ENCODE results near the gene STRADB.
"Not testable (repeated sequence)": the region's sequence is repeated elsewhere in the genome, so short reads cannot be mapped to it uniquely, and the experiment has no call there.

STRADB gene

GRCh38 chr2:201451292-201452057, at the start of gene STRADB, which contains the start of gene TRAK2:
TSS of gene STRADB (plus strand) at chr2:201451740. CDS start at chr2:201454841, 3,101 bp downstream.
TSS of gene TRAK2 (minus strand) at chr2:201451458. CDS start at chr2:201420507, 30,951 bp downstream.
- DNase-seq (ENCODE audit: low read depth), result peak; percentile 82
- peak within 1 kb of the TSS; percentile 83 for H3K4me3 ChIP-seq (ENCODE audit: low read depth, low read length)

GRCh38 chr2:201401815-201402214, 49.7 kb upstream of the STRADB start:
- no peak for DNase-seq (ENCODE audit: low read depth)
- H3K4me3 ChIP-seq (ENCODE audit: low read depth, low read length), result no peak overlapping the region

GRCh38 chr2:201402651-201403562, 48.6 kb upstream of the STRADB start:
- H3K4me3 ChIP-seq (ENCODE audit: low read depth, low read length), result no peak overlapping the region
- no peak for DNase-seq (ENCODE audit: low read depth)

GRCh38 chr2:201403880-201404279, 47.7 kb upstream of the STRADB start:
- no peak overlapping the region for H3K4me3 ChIP-seq (ENCODE audit: low read depth, low read length)
- no peak for DNase-seq (ENCODE audit: low read depth)

GRCh38 chr2:201404699-201405280, 46.8 kb upstream of the STRADB start:
- no peak overlapping the region for H3K4me3 ChIP-seq (ENCODE audit: low read depth, low read length)
- no peak for DNase-seq (ENCODE audit: low read depth)

GRCh38 chr2:201406077-201406662, 45.4 kb upstream of the STRADB start:
- peak; percentile 71 for DNase-seq (ENCODE audit: low read depth)
- H3K4me3 ChIP-seq (ENCODE audit: low read depth, low read length), result peak overlapping the region; percentile 35

- peak overlapping the region; percentile 35 for H3K4me3 ChIP-seq (ENCODE audit: low read depth, low read length)
- no peak for DNase-seq (ENCODE audit: low read depth)
Measured at GRCh38 chr2:201407265-201407664, 44.3 kb upstream of the STRADB start.

GRCh38 chr2:201408931-201409330, 42.6 kb upstream of the STRADB start:
- no peak for DNase-seq (ENCODE audit: low read depth)
- no peak overlapping the region for H3K4me3 ChIP-seq (ENCODE audit: low read depth, low read length)

- H3K4me3 ChIP-seq (ENCODE audit: low read depth, low read length), result no peak overlapping the region
- peak; percentile 78 for DNase-seq (ENCODE audit: low read depth)
Measured at GRCh38 chr2:201411421-201411820, 40.1 kb upstream of the STRADB start.

- no peak for DNase-seq (ENCODE audit: low read depth)
- no peak overlapping the region for H3K4me3 ChIP-seq (ENCODE audit: low read depth, low read length)
Measured at GRCh38 chr2:201413143-201413542, 38.4 kb upstream of the STRADB start.

- no peak overlapping the region for H3K4me3 ChIP-seq (ENCODE audit: low read depth, low read length)
- DNase-seq (ENCODE audit: low read depth), result no peak
Measured at GRCh38 chr2:201413552-201413951, 38.0 kb upstream of the STRADB start.

GRCh38 chr2:201414099-201415023, 37.2 kb upstream of the STRADB start:
- no peak overlapping the region for H3K4me3 ChIP-seq (ENCODE audit: low read depth, low read length)
- no peak for DNase-seq (ENCODE audit: low read depth)

- no peak overlapping the region for H3K4me3 ChIP-seq (ENCODE audit: low read depth, low read length)
- no peak for DNase-seq (ENCODE audit: low read depth)
Measured at GRCh38 chr2:201415149-201415548, 36.4 kb upstream of the STRADB start.

GRCh38 chr2:201419057-201419635, 32.4 kb upstream of the STRADB start:
- DNase-seq (ENCODE audit: low read depth), result no peak
- H3K4me3 ChIP-seq (ENCODE audit: low read depth, low read length), result no peak overlapping the region

- no peak for DNase-seq (ENCODE audit: low read depth)
- no peak overlapping the region for H3K4me3 ChIP-seq (ENCODE audit: low read depth, low read length)
Measured at GRCh38 chr2:201419986-201420385, 31.6 kb upstream of the STRADB start.

- H3K4me3 ChIP-seq (ENCODE audit: low read depth, low read length), result no peak overlapping the region
- DNase-seq (ENCODE audit: low read depth), result no peak
Measured at GRCh38 chr2:201420442-201421113, 31.0 kb upstream of the STRADB start.

GRCh38 chr2:201425952-201426351, 25.6 kb upstream of the STRADB start:
- no peak for DNase-seq (ENCODE audit: low read depth)
- no peak overlapping the region for H3K4me3 ChIP-seq (ENCODE audit: low read depth, low read length)

- DNase-seq (ENCODE audit: low read depth), result not testable (repeated sequence)
Measured at GRCh38 chr2:201428366-201428765, 23.2 kb upstream of the STRADB start.

More at GRCh38 chr2:201428366-201428765, 23.2 kb upstream of the STRADB start:
- H3K4me3 ChIP-seq (ENCODE audit: low read depth, low read length), result not testable (repeated sequence)

Measured in skeletal muscle cell (primary cell).